Ascending aorta (tissue), 2 donors: ENCODE results near the gene CFDP1. TPM values are rescaled to one million over a fixed set of nuclear protein-coding genes. Genes with fewer than 3 reads are reported as not detected.
"Not testable (repeated sequence)": the region's sequence is repeated elsewhere in the genome, so short reads cannot be mapped to it uniquely, and the experiment has no call there.

Experiments used
- DNase-seq, 2 donors: peaks; one replicate each; pipeline ENCODE4 v3.0.0-alpha.2; 2019; ENCODE audit warnings: low spot score in 2 of 2
- H3K27ac ChIP-seq, 2 donors: fragments of 200-600 bp; sonication (generic); one replicate each; pipeline ENCODE4 v1.5.1; 2016 to 2017; ENCODE audit warnings: mild to moderate bottlenecking in 1 of 2
- H3K27me3 ChIP-seq: fragments of 200-600 bp; sonication (generic); one replicate; pipeline ENCODE4 v1.5.1; 2017
- H3K36me3 ChIP-seq, 2 donors: fragments of 200-600 bp; sonication (generic); one replicate each; pipeline ENCODE4 v1.5.1; 2016
- H3K4me1 ChIP-seq, 2 donors: fragments of 200-600 bp; sonication (generic); one replicate each; pipeline ENCODE4 v1.5.1; 2016 to 2017; ENCODE audit warnings: mild to moderate bottlenecking in 1 of 2
- H3K4me3 ChIP-seq, 2 donors: fragments of 200-600 bp; sonication (generic); one replicate each; pipeline ENCODE4 v1.5.1; 2016 to 2017; ENCODE audit warnings: mild to moderate bottlenecking in 1 of 2
- H3K9me3 ChIP-seq, 2 donors: fragments of 200-600 bp; sonication (generic); one replicate each; pipeline ENCODE4 v1.5.1; 2016
- CTCF ChIP-seq, 3 experiments: fragments of 200-600 bp in 2 of 3; fragments of 450-650 bp in 1 of 3; sonication (generic) in 2 of 3; IDR thresholded peaks; one replicate each; pipeline ENCODE4 v1.5.1; 2016 to 2019; ENCODE audit warnings: antibody characterized with exemption in 3 of 3, mild to moderate bottlenecking in 1 of 3, moderate library complexity in 1 of 3
- intact Hi-C: fragments of 100-400 bp; cut with DNase I; formaldehyde crosslinking; loops from one replicate; pipeline ENCODE4 v1.15.1; 2023
- total RNA-seq: library from RNA; depleted of rRNA; stranded (reverse); fragments of >200 nt; gene quantifications from one replicate; pipeline ENCODE4 v1.1.0, GENCODE V29; 2016

CFDP1 gene
- total RNA-seq, 1 donor from 2014 or later: 8.3 TPM

- no peak overlapping the region for H3K27ac ChIP-seq
- H3K27me3 ChIP-seq: no peaks in the 10 kb centered on the region
- no peaks in the 10 kb centered on the region for H3K36me3 ChIP-seq
- peaks cover 0 to 7% of the 10 kb centered on the region in 2 donors for H3K4me1 ChIP-seq
- no peak overlapping the region for H3K4me3 ChIP-seq
- intact Hi-C loops: loop anchor here (5.0 kb wide), 1 partner anchor 97 kb away; the partner anchor contains the start of gene TMEM231
- no peak for DNase-seq
- no peak for TF ChIP-seq CTCF (IDR thresholded peaks at IDR 0.05)
- no peaks in the 10 kb centered on the region for H3K9me3 ChIP-seq
Observed at GRCh38 chr16:75460446-75460845, 27.1 kb upstream of the CFDP1 start.

GRCh38 chr16:75459691-75460090, 26.4 kb upstream of the CFDP1 start:
- Histone ChIP-seq H3K27me3 (no peaks in the 10 kb centered on the region), H3K36me3 (no peaks in the 10 kb centered on the region), H3K9me3 (no peaks in the 10 kb centered on the region), H3K27ac (no peak overlapping the region), H3K4me1 (peaks cover 0 to 7% of the 10 kb centered on the region in 2 donors), H3K4me3 (no peak overlapping the region)
- DNase-seq: no peak
- no peak for TF ChIP-seq CTCF (IDR thresholded peaks at IDR 0.05)
- intact Hi-C loops: loop anchor here (5.0 kb wide), 1 partner anchor 98 kb away; the partner anchor contains the start of gene TMEM231

GRCh38 chr16:75458439-75458838, 25.1 kb upstream of the CFDP1 start:
- no peaks in the 10 kb centered on the region for H3K27me3 ChIP-seq
- intact Hi-C loops: no loop called here
- H3K36me3 ChIP-seq: no peaks in the 10 kb centered on the region
- no peaks in the 10 kb centered on the region for H3K9me3 ChIP-seq
- no peak overlapping the region for H3K4me3 ChIP-seq
- no peak for DNase-seq
- peaks cover 0 to 7% of the 10 kb centered on the region in 2 donors for H3K4me1 ChIP-seq
- TF ChIP-seq CTCF (IDR thresholded peaks at IDR 0.05): no peak
- no peak overlapping the region for H3K27ac ChIP-seq

- H3K4me1 ChIP-seq: peaks cover 0 to 7% of the 10 kb centered on the region in 2 donors
- intact Hi-C loops: no loop called here
- H3K36me3 ChIP-seq: no peaks in the 10 kb centered on the region
- H3K27me3 ChIP-seq: no peaks in the 10 kb centered on the region
- no peak overlapping the region for H3K27ac ChIP-seq
- DNase-seq: no peak
- no peak overlapping the region for H3K4me3 ChIP-seq
- no peak for TF ChIP-seq CTCF (IDR thresholded peaks at IDR 0.05)
- H3K9me3 ChIP-seq: no peaks in the 10 kb centered on the region
Observed at GRCh38 chr16:75458029-75458428, 24.7 kb upstream of the CFDP1 start.

GRCh38 chr16:75457485-75458021, 24.2 kb upstream of the CFDP1 start:
- Histone ChIP-seq H3K9me3 (no peaks in the 10 kb centered on the region), H3K4me3 (no peak overlapping the region), H3K36me3 (no peaks in the 10 kb centered on the region), H3K27me3 (no peaks in the 10 kb centered on the region), H3K27ac (no peak overlapping the region), H3K4me1 (peaks cover 0 to 7% of the 10 kb centered on the region in 2 donors)
- no peak for DNase-seq
- intact Hi-C loops: no loop called here
- TF ChIP-seq CTCF (IDR thresholded peaks at IDR 0.05): no peak

GRCh38 chr16:75456971-75457370, 23.7 kb upstream of the CFDP1 start:
- intact Hi-C loops: no loop called here
- H3K36me3 ChIP-seq: no peaks in the 10 kb centered on the region
- no peaks in the 10 kb centered on the region for H3K27me3 ChIP-seq
- TF ChIP-seq CTCF (IDR thresholded peaks at IDR 0.05): no peak
- no peaks in the 10 kb centered on the region for H3K9me3 ChIP-seq
- DNase-seq: no peak
- peaks cover 0 to 3% of the 10 kb centered on the region in 2 donors for H3K4me1 ChIP-seq
- no peak overlapping the region for H3K4me3 ChIP-seq
- no peak overlapping the region for H3K27ac ChIP-seq

- H3K9me3 ChIP-seq, H3K27me3 ChIP-seq, H3K27ac ChIP-seq, DNase-seq, H3K4me3 ChIP-seq, intact Hi-C loops, H3K36me3 ChIP-seq, H3K4me1 ChIP-seq: not testable (repeated sequence)
Observed at GRCh38 chr16:75456486-75456885, 23.2 kb upstream of the CFDP1 start.
